GM12872 (cell line): Measurements from ENCODE around the gene BEST1.

Experiments
- TF ChIP-seq, protein P1 (sequence below): IDR thresholded peaks from 3 replicates; pipeline ENCODE4 v1.5.1; 2011; ENCODE audit warnings: low read depth, mild to moderate bottlenecking, low read length, moderate library complexity; ENCODE audit not compliant: insufficient read depth

BEST1 gene

DNA sequence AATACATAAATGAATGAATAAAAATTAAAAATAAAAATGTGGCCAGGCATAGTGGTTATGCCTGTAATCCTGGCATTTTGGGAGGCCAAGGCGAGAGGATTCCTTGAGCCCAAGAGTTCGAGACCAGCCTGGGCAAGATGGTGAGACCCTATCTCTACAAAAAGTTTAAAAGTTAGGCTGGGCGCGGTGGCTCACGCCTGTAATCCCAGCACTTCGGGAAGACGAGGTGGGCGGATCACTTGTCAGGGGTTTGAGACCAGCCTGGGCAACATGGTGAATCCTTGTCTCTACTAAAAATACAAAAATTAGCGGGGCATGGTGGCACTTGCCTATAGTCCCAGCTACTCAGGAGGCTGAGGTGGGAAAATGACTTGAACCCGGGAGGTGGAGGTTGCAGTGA, 9.7 kb upstream of the BEST1 start:
- TF ChIP-seq, protein P1, sequence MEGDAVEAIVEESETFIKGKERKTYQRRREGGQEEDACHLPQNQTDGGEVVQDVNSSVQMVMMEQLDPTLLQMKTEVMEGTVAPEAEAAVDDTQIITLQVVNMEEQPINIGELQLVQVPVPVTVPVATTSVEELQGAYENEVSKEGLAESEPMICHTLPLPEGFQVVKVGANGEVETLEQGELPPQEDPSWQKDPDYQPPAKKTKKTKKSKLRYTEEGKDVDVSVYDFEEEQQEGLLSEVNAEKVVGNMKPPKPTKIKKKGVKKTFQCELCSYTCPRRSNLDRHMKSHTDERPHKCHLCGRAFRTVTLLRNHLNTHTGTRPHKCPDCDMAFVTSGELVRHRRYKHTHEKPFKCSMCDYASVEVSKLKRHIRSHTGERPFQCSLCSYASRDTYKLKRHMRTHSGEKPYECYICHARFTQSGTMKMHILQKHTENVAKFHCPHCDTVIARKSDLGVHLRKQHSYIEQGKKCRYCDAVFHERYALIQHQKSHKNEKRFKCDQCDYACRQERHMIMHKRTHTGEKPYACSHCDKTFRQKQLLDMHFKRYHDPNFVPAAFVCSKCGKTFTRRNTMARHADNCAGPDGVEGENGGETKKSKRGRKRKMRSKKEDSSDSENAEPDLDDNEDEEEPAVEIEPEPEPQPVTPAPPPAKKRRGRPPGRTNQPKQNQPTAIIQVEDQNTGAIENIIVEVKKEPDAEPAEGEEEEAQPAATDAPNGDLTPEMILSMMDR, result no peak

DNA sequence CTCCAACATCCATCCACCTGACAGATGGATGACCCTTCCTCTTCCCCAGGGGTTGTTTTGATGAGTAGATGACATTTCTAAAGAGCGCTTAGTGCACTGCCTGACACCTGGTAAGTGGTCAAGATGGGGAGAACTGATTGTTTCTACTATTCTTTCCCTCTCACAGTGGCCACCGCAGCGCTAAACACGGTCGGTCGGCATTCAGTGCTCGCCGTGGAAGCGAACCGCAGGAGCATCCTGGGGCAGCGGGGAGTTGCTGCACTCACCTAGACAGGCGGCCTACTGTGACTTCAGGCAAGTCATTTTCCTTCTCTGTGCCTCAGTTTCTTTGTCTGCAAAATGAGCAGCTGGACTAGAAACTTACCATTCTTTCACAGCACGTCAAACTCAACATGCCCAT, 5.0 kb upstream of the BEST1 start:
- TF ChIP-seq, protein P1, result no peak

DNA sequence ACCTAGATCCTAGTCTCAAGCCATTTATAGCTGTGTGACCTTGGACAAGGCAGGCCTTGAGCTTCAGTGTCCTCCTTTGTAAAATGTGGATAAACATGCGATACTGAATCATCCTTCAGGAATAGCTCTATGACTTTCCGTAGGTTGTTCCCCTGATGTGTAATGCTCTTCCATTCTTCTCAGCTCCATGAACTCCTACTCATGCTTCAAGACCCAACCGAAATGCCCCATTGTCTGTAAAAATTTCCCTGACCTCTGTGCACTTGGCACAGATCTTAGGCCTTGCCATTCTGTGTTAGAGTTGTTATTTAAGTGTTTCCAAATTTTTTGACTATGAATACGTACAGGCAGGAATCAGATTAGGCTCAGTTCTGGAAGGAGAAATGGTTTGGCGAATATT, 3.3 kb upstream of the BEST1 start:
- TF ChIP-seq, protein P1, result no peak

DNA sequence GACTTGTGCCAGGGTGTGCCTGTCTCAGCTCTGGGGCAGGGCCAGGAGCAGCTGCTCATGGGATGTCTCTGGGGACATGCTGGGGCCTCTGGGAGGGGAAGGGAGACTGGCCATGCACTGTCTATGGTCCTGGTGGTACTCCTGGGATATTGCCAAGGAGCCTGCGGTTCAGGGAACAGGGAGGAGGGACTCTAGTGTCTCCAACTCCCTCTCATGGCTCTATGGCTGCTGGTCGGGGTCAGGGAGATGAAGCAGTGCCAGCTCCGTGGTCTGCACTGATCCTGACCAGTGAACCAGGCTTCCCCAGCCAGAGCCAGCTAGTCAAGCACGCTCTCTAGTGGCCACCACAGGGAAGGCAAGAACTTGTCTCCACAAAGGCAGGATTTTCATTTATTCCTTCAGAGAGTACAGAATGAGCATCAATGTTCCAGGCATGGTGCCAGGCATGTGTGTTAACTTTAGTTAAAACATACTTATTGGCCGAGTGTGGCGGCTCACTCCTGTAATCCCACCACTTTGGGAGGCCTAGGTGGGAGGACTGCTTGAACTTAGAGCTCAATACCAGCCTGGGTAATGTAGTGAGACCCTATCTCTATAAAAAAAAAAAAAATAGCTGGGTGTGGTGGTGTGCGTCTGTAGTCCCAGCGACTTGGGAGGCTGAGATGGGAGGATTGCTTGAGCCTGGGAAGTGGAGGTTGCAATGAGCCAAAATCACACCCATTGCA, 2.5 kb upstream of the BEST1 start:
- TF ChIP-seq, protein P1, result peak; percentile 98

DNA sequence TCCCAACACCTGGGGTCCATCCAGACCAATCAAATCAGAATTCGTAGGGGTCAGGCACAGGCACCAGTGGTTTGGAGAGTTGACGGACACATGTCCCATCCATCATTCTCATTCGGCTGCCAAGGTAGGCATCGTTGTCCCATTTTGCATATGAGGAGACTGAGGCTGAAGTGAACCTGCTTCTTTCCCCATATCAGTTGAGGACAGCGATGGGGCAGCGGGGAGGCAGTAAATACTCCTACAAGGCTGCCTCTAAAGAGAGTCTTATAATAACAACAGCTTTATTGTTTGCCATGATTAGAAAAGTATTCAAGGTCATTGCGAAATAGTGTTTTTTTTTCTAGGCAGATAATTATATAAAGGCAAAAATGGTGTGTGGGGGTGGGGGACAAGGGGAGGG, 1.6 kb upstream of the BEST1 start:
- TF ChIP-seq, protein P1, result no peak

DNA sequence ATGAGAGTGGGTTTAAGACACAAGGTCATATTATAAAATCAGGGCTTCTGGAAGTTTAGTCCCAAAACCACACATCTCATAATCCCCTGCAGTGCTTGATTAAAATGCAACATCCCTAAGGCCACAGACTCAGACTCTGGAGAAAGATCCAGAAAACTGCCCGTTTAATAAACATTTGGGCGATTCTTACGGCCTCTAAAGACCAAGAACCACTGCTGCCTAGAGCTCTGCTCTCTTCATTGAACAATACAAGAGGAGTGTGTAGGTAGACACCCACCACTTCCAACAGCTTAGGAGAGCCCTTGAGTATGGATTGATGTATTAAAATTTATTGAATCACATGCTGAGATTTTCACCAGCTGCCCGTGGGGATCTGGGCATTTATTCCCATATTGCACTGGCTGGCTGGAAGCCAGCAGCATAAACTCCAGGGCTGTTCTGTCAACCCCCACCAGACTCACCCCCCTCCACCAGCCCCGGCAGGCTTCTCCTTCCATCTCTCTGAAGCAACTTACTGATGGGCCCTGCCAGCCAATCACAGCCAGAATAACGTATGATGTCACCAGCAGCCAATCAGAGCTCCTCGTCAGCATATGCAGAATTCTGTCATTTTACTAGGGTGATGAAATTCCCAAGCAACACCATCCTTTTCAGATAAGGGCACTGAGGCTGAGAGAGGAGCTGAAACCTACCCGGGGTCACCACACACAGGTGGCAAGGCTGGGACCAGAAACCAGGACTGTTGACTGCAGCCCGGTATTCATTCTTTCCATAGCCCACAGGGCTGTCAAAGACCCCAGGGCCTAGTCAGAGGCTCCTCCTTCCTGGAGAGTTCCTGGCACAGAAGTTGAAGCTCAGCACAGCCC, 749 bp upstream of the BEST1 start:
- TF ChIP-seq, protein P1, result no peak

DNA sequence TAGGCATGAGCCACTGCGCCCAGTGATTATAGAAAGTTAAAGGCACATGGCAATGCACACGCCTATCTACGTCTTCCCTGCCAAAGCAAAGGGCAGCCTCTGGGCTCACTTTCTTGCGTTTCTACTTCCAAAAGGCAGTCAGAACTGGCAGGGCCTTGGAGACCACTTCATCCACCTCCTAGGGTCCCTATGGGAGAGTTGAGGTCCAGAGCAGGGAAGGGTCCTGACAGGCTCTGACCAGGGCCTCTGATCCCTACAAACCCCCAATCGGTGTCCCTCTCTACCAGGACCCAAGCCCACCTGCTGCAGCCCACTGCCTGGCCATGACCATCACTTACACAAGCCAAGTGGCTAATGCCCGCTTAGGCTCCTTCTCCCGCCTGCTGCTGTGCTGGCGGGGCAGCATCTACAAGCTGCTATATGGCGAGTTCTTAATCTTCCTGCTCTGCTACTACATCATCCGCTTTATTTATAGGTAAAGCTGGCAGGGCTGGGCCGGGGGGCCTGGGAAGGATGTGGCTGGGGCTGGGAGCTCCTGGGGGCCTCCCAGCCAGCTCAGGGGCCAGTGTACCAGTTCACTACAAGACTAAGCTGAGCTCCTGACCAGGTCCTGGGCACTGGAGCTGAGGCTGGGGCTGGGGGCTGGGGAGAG, 1.5 kb downstream of the BEST1 start:
- TF ChIP-seq, protein P1, result no peak
